T-helper 1 cell (primary cell): ENCODE results near the gene NEIL3.
"Not testable (repeated sequence)": the region's sequence is repeated elsewhere in the genome, so short reads cannot be mapped to it uniquely, and the experiment has no call there.

Experiments used
- DNase-seq, 5 donors: peaks; one replicate each; pipeline ENCODE4 v3.0.0-alpha.2; 2012 to 2020

Gene NEIL3

GRCh38 chr4:177302371-177303100 is 7.1 kb upstream of the NEIL3 start:
- DNase-seq: no peak

GRCh38 chr4:177304094-177304493 is 5.6 kb upstream of the NEIL3 start:
- DNase-seq: no peak

GRCh38 chr4:177304864-177305263 is 4.8 kb upstream of the NEIL3 start:
- DNase-seq: not testable (repeated sequence)

GRCh38 chr4:177308125-177308524 is 1.5 kb upstream of the NEIL3 start:
- DNase-seq: peak in 1 of 5 donors; percentile 27

GRCh38 chr4:177308847-177309521 is 690 bp upstream of the NEIL3 start:
- peak in 1 of 5 donors; percentile 82 for DNase-seq

GRCh38 chr4:177311589-177311988 is 1.9 kb downstream of the NEIL3 start:
- no peak for DNase-seq

- DNase-seq: no peak
These were observed 3.6 kb downstream of the NEIL3 start for GRCh38 chr4:177313263-177313662.

GRCh38 chr4:177315767-177316464 is 6.2 kb downstream of the NEIL3 start:
- no peak for DNase-seq

- DNase-seq: no peak
These were observed 11.0 kb downstream of the NEIL3 start for GRCh38 chr4:177320721-177321120.

GRCh38 chr4:177321647-177322046 is 12.0 kb downstream of the NEIL3 start:
- DNase-seq: no peak

- no peak for DNase-seq
These were observed 12.6 kb downstream of the NEIL3 start for GRCh38 chr4:177322266-177322665.

- no peak for DNase-seq
These were observed 13.2 kb downstream of the NEIL3 start for GRCh38 chr4:177322881-177323280.

GRCh38 chr4:177323416-177323815 is 13.7 kb downstream of the NEIL3 start:
- no peak for DNase-seq

- DNase-seq: no peak
These were observed 22.4 kb downstream of the NEIL3 start for GRCh38 chr4:177332119-177332518.

- DNase-seq: peak in 1 of 5 donors; percentile 47
These were observed 30.1 kb downstream of the NEIL3 start for GRCh38 chr4:177339477-177340374.

- DNase-seq: no peak
These were observed 38.7 kb downstream of the NEIL3 start for GRCh38 chr4:177348348-177348747.

GRCh38 chr4:177349191-177349590 is 39.5 kb downstream of the NEIL3 start:
- DNase-seq: no peak

- DNase-seq: no peak
These were observed 42.1 kb downstream of the NEIL3 start for GRCh38 chr4:177351622-177352244.

GRCh38 chr4:177356206-177356605 is 46.5 kb downstream of the NEIL3 start:
- DNase-seq: no peak

- DNase-seq: no peak
These were observed 47.2 kb downstream of the NEIL3 start for GRCh38 chr4:177356921-177357320.

- DNase-seq: peak in 1 of 5 donors; percentile 24
These were observed 57.7 kb downstream of the NEIL3 start for GRCh38 chr4:177367336-177367735.

- no peak for DNase-seq
These were observed 59.7 kb downstream of the NEIL3 start for GRCh38 chr4:177369372-177369771.
